GM12875 (cell line): ENCODE measurements around the gene UGT1A7.
"Not testable (repeated sequence)": the region's sequence is repeated elsewhere in the genome, so short reads cannot be mapped to it uniquely, and the experiment has no call there.

Source experiments
- H3K4me3 ChIP-seq: one replicate; pipeline ENCODE4 v1.5.1; 2011; ENCODE audit warnings: low read depth, low read length, control low read depth
- TF ChIP-seq, protein P1 (sequence below): IDR thresholded peaks from 2 replicates; pipeline ENCODE4 v1.5.1; 2011; ENCODE audit warnings: low read depth, mild to moderate bottlenecking, control low read depth, inconsistent platforms, low read length, moderate library complexity, borderline replicate concordance; ENCODE audit not compliant: insufficient read depth

The UGT1A7 gene

DNA sequence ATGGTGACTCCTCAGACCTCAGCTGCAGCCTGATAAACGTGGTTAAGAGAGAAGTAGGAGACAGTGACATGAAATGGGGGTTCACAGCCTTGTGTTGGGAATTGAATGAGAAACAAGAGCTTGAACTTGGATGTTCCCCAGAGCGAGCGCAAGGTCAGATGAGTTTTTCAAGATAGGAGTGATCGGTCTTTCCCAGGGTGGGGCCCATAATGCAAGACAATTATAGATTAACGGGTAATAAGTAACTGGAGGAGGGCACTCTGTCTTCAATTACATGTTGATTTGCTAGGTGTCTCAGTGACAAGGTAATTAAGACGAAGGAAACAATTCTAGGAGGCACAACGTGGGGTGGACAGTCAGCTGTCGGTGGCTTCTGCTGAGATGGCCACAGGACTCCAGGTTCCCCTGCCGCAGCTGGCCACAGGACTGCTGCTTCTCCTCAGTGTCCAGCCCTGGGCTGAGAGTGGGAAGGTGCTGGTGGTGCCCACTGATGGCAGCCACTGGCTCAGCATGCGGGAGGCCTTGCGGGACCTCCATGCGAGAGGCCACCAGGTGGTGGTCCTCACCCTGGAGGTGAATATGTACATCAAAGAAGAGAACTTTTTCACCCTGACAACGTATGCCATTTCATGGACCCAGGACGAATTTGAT lies 31.0 kb downstream of the UGT1A7 start, which contains the start of gene UGT1A5:
Gene UGT1A5, plus strand, starts transcription at position 297 of the 651 bp plus-strand sequence. Its CDS starts 85 bp downstream, at position 382.
- H3K4me3 ChIP-seq, result no peak within 1 kb of the TSS
- TF ChIP-seq, protein P1, sequence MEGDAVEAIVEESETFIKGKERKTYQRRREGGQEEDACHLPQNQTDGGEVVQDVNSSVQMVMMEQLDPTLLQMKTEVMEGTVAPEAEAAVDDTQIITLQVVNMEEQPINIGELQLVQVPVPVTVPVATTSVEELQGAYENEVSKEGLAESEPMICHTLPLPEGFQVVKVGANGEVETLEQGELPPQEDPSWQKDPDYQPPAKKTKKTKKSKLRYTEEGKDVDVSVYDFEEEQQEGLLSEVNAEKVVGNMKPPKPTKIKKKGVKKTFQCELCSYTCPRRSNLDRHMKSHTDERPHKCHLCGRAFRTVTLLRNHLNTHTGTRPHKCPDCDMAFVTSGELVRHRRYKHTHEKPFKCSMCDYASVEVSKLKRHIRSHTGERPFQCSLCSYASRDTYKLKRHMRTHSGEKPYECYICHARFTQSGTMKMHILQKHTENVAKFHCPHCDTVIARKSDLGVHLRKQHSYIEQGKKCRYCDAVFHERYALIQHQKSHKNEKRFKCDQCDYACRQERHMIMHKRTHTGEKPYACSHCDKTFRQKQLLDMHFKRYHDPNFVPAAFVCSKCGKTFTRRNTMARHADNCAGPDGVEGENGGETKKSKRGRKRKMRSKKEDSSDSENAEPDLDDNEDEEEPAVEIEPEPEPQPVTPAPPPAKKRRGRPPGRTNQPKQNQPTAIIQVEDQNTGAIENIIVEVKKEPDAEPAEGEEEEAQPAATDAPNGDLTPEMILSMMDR, result no peak

DNA sequence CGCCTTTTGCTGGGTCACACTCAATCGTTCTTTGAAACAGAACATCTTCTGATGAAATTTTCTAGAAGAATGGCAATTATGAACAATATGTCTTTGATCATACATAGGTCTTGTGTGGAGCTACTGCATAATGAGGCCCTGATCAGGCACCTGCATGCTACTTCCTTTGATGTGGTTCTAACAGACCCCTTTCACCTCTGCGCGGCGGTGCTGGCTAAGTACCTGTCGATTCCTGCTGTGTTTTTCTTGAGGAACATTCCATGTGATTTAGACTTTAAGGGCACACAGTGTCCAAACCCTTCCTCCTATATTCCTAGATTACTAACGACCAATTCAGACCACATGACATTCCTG lies 31.5 kb downstream of the UGT1A7 start:
- TF ChIP-seq, protein P1, result no peak
- H3K4me3 ChIP-seq, result no peak overlapping the region

DNA sequence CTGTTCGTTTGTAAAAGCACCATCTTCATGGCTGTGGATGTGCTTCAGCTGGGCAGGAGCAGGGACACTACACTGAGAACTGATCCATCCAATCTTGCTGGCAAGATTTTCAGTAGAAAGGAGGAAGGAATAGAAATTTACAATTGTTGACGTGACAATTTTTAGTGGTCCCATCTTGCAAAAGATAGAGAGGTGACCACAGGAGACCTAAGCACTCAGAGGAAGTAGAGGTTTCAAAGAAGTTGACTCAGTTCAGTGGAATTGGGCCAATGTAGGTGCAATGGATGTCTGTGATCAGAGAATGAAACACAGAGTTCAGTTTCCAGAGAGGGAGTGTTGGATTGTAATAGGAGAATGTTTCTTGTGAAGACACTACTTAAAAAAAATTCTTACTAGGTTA lies 32.4 kb downstream of the UGT1A7 start:
- TF ChIP-seq, protein P1, result no peak
- H3K4me3 ChIP-seq, result no peak overlapping the region

DNA sequence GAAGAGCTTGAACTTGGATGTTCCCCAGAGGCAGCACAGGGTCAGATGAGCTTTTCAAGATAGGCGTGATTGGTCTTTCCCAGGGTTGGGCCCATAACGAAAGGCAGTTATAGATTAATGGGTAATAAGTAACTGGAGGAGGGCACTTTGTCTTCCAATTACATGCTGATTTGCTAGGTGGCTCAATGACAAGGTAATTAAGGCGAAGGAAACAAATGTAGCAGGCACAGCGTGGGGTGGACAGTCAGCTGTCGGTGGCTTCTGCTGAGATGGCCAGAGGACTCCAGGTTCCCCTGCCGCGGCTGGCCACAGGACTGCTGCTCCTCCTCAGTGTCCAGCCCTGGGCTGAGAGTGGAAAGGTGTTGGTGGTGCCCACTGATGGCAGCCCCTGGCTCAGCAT lies 36.9 kb downstream of the UGT1A7 start, which contains the start of gene UGT1A4:
Gene UGT1A4, plus strand, starts transcription at position 185 of the 400 bp plus-strand sequence. Its CDS starts 85 bp downstream, at position 270.
- TF ChIP-seq, protein P1, result no peak
- no peak within 1 kb of the TSS for H3K4me3 ChIP-seq

DNA sequence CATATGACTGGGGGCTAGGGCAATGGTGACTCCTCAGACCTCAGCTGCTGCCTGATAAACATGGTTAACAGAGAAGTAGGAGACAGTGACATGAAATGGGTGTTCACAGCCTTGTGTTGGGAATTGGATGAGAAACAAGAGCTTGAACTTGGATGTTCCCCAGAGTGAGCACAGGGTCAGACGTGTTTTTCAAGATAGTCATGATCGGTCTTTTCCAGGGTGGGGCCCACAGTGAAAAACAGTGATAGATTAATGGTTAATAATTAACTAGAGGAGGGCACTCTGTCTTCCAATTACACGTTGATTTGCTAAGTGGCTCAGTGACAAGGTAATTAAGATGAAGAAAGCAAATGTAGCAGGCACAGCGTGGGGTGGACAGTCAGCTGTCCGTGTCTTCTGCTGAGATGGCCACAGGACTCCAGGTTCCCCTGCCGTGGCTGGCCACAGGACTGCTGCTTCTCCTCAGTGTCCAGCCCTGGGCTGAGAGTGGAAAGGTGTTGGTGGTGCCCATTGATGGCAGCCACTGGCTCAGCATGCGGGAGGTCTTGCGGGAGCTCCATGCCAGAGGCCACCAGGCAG lies 47.1 kb downstream of the UGT1A7 start, which contains the start of gene UGT1A3:
Gene UGT1A3, plus strand, starts transcription at position 320 of the 579 bp plus-strand sequence. Its CDS starts 85 bp downstream, at position 405.
- H3K4me3 ChIP-seq, result no peak within 1 kb of the TSS
- TF ChIP-seq, protein P1, result no peak

DNA sequence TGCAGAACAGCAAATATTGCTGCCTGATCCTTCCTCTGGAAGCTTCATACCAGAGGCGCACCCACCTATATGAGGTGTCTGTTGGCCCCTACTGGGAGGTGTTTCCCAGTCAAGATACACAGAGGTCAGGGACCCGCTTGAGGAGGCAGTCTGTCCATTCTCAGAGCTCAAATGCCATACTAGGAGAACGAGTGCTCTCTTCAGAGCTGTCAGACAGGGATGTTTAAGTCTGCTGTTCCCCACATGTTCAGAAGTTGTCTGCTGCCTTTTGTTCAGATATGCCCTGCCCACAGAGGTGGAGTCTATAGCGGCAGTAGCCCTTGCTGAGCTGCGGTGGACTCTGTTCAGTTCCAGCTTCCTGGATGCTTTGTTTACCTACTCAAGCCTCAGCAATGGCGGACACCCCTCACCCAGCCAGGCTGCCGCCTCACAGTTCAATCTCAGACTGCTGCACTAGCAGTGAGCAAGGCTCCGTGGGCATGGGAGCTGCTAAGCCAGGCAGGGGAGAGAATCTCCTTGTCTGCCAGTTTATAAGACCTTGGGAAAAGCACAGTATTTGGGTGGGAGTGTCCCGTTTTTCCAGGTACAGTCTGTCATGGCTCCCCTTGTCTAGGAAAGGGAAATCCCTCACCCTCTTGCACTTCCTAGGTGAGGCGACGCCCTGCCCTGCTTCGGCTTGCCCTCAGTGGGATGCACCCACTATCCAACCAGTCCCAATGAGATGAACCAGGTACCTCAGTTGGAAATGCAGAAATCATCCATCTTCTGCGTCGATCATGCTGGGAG lies 55.4 kb downstream of the UGT1A7 start:
- H3K4me3 ChIP-seq, result not testable (repeated sequence)

DNA sequence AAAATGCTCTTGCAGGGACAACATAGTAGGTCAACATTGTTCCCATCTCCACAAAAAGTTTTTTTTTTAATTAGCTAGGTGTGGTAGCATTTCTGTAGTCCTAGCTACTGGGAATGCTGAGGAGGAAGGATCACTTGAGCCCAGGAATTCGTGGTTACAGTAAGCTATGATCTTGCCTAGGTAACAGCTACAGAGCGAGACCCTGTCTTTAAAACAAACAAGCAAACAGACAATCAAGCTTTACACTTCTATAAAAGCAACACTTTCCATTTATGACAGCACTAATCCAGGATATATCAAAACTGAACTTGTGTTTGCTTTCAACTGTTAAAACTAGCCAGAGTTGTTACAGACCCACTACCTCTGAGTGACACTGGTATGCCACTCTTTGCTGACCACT lies 59.2 kb downstream of the UGT1A7 start:
- TF ChIP-seq, protein P1, result no peak
- H3K4me3 ChIP-seq, result no peak overlapping the region
